RWPE2 (cell line): ENCODE measurements around the gene MAP4K4.

ENCODE experiments used
- ATAC-seq: fragments of 200-7000 bp; cut with Tn5 transposase; 3 replicates; pipeline ENCODE4 v1.9.1; 2021; ENCODE audit warnings: low read depth
- DNase-seq: peaks from one replicate; pipeline ENCODE4 v3.0.0-alpha.2; 2020; ENCODE audit warnings: low spot score
- H3K27ac ChIP-seq: fragments of 450-650 bp; 2 replicates; pipeline ENCODE4 v1.5.1; 2017; ENCODE audit warnings: mild to moderate bottlenecking; ENCODE audit not compliant: poor library complexity, severe bottlenecking
- H3K27me3 ChIP-seq: fragments of 250-450 bp; sonication (Bioruptor Pico); 2 replicates; pipeline ENCODE4 v1.5.1; 2021; ENCODE audit warnings: mild to moderate bottlenecking, moderate library complexity; ENCODE audit not compliant: insufficient read depth, poor library complexity, severe bottlenecking
- H3K36me3 ChIP-seq: fragments of 250-450 bp; sonication (Bioruptor Pico); 2 replicates; pipeline ENCODE4 v1.5.1; 2020; ENCODE audit warnings: low read depth, mild to moderate bottlenecking, moderate library complexity
- H3K4me1 ChIP-seq: fragments of 250-450 bp; sonication (Bioruptor Pico); 2 replicates; pipeline ENCODE4 v1.5.1; 2021; ENCODE audit warnings: mild to moderate bottlenecking, moderate library complexity; ENCODE audit not compliant: insufficient read depth, poor library complexity, severe bottlenecking
- H3K4me3 ChIP-seq: fragments of 250-450 bp; sonication (Bioruptor Pico); 2 replicates; pipeline ENCODE4 v1.5.1; 2021; ENCODE audit warnings: mild to moderate bottlenecking, moderate library complexity; ENCODE audit not compliant: severe bottlenecking
- H3K9me3 ChIP-seq: fragments of 250-450 bp; sonication (Bioruptor Pico); 2 replicates; pipeline ENCODE4 v1.5.1; 2021; ENCODE audit warnings: mild to moderate bottlenecking, moderate library complexity; ENCODE audit not compliant: severe bottlenecking
- CTCF ChIP-seq: fragments of 450-650 bp; IDR thresholded peaks from one replicate; pipeline ENCODE4 v1.5.1; 2017; ENCODE audit warnings: mild to moderate bottlenecking, moderate library complexity; ENCODE audit not compliant: poor library complexity, severe bottlenecking

Gene MAP4K4

GRCh38 chr2:101679801-101680487 is 17.6 kb upstream of the MAP4K4 start:
- Histone ChIP-seq H3K4me3 (no peak overlapping the region), H3K9me3 (no peaks in the 10 kb centered on the region), H3K36me3 (no peaks in the 10 kb centered on the region), H3K4me1 (no peaks in the 10 kb centered on the region), H3K27me3 (no peaks in the 10 kb centered on the region), H3K27ac (no peak overlapping the region)
- TF ChIP-seq CTCF = no peak
- no peak for DNase-seq
- no peak for ATAC-seq

GRCh38 chr2:101682311-101682710 is 15.2 kb upstream of the MAP4K4 start:
- no peak for DNase-seq
- Histone ChIP-seq H3K27ac (no peak overlapping the region), H3K36me3 (no peaks in the 10 kb centered on the region), H3K4me3 (no peak overlapping the region), H3K4me1 (no peaks in the 10 kb centered on the region), H3K9me3 (no peaks in the 10 kb centered on the region), H3K27me3 (no peaks in the 10 kb centered on the region)
- TF ChIP-seq CTCF = no peak
- no peak for ATAC-seq

GRCh38 chr2:101684313-101684712 is 13.2 kb upstream of the MAP4K4 start:
- ATAC-seq (no peak), DNase-seq (no peak)
- Histone ChIP-seq H3K9me3 (no peaks in the 10 kb centered on the region), H3K4me3 (no peak overlapping the region), H3K4me1 (no peaks in the 10 kb centered on the region), H3K27me3 (no peaks in the 10 kb centered on the region), H3K27ac (no peak overlapping the region), H3K36me3 (no peaks in the 10 kb centered on the region)
- TF ChIP-seq CTCF = no peak

- H3K9me3 ChIP-seq = peaks cover 2% of the 10 kb centered on the region
- no peaks in the 10 kb centered on the region for H3K4me1 ChIP-seq
- H3K27me3 ChIP-seq = no peaks in the 10 kb centered on the region
- DNase-seq (no peak), ATAC-seq (no peak)
- no peaks in the 10 kb centered on the region for H3K36me3 ChIP-seq
- H3K4me3 ChIP-seq = no peak overlapping the region
- H3K27ac ChIP-seq = no peak overlapping the region
- TF ChIP-seq CTCF = no peak
Observed at GRCh38 chr2:101688261-101688660, 9.2 kb upstream of the MAP4K4 start.

- Histone ChIP-seq H3K36me3 (no peaks in the 10 kb centered on the region), H3K27ac (no peak overlapping the region), H3K27me3 (no peaks in the 10 kb centered on the region), H3K4me3 (no peak overlapping the region), H3K9me3 (peaks cover 2% of the 10 kb centered on the region), H3K4me1 (no peaks in the 10 kb centered on the region)
- DNase-seq = no peak
- ATAC-seq = no peak
- TF ChIP-seq CTCF = no peak
Observed at GRCh38 chr2:101689114-101689825, 8.2 kb upstream of the MAP4K4 start.
